Uterus (tissue), 4 donors: ENCODE results near the gene PLEKHG2. TPM values are rescaled to one million over a fixed set of nuclear protein-coding genes. Genes with fewer than 3 reads are reported as not detected.

ENCODE experiments used
- DNase-seq, 2 donors: peaks; one replicate each; pipeline ENCODE4 v3.0.0-alpha.2; 2019 to 2020
- H3K27ac ChIP-seq, 2 donors: fragments of 200-600 bp; sonication (generic); 1 replicate in 1 of 2; 2 replicates in 1 of 2; pipeline ENCODE4 v1.5.1; 2016 to 2018
- H3K27me3 ChIP-seq, 2 donors: fragments of 200-600 bp; sonication (generic); one replicate each; pipeline ENCODE4 v1.5.1; 2018 to 2019; ENCODE audit warnings: control low read depth in 1 of 2
- H3K36me3 ChIP-seq, 2 donors: fragments of 200-600 bp; sonication (generic); one replicate each; pipeline ENCODE4 v1.5.1; 2019; ENCODE audit warnings: control low read depth in 1 of 2
- H3K4me1 ChIP-seq, 2 donors: fragments of 200-600 bp; sonication (generic); one replicate each; pipeline ENCODE4 v1.5.1; 2018 to 2019; ENCODE audit warnings: control low read depth in 1 of 2
- H3K4me3 ChIP-seq, 2 donors: fragments of 200-600 bp; sonication (generic); 1 replicate in 1 of 2; 2 replicates in 1 of 2; pipeline ENCODE4 v1.5.1; 2018 to 2019; ENCODE audit warnings: mild to moderate bottlenecking in 1 of 2
- H3K9me3 ChIP-seq, 2 donors: fragments of 200-600 bp; sonication (generic); one replicate each; pipeline ENCODE4 v1.5.1; 2019; ENCODE audit warnings: control low read depth in 1 of 2
- POLR2A ChIP-seq, 2 donors: fragments of 450-650 bp; IDR thresholded peaks; one replicate each; pipeline ENCODE4 v1.6.1; 2016; ENCODE audit warnings: antibody characterized with exemption in 2 of 2, mild to moderate bottlenecking in 1 of 2, moderate library complexity in 1 of 2
- intact Hi-C: fragments of 100-400 bp; cut with DNase I; formaldehyde crosslinking; loops from one replicate; pipeline ENCODE4 v1.15.1; 2023; ENCODE audit warnings: low total_unique reads
- total RNA-seq, 4 donors: library from RNA; depleted of rRNA in 3 of 4; stranded (reverse); fragments of >200 nt in 3 of 4; gene quantifications; one replicate each; pipeline versions ENCODE4 v1.1.0 to v1.2.4, GENCODE V29; 2014 to 2023
- TF ChIP-seq, protein P1 (sequence below), 4 experiments: fragments of 200-600 bp in 2 of 4; fragments of 450-650 bp in 2 of 4; sonication (generic) in 2 of 4; IDR thresholded peaks; one replicate each; pipeline ENCODE4 v1.5.1; 2016 to 2019; ENCODE audit warnings: antibody characterized with exemption in 4 of 4, mild to moderate bottlenecking in 2 of 4, moderate library complexity in 1 of 4
- donor health status: DM: yes; HTN: yes; CAD: no.

Gene PLEKHG2
- total RNA-seq, 4 donors from 2014 or later: 5.1 to 120 (median 21.6) TPM

DNA sequence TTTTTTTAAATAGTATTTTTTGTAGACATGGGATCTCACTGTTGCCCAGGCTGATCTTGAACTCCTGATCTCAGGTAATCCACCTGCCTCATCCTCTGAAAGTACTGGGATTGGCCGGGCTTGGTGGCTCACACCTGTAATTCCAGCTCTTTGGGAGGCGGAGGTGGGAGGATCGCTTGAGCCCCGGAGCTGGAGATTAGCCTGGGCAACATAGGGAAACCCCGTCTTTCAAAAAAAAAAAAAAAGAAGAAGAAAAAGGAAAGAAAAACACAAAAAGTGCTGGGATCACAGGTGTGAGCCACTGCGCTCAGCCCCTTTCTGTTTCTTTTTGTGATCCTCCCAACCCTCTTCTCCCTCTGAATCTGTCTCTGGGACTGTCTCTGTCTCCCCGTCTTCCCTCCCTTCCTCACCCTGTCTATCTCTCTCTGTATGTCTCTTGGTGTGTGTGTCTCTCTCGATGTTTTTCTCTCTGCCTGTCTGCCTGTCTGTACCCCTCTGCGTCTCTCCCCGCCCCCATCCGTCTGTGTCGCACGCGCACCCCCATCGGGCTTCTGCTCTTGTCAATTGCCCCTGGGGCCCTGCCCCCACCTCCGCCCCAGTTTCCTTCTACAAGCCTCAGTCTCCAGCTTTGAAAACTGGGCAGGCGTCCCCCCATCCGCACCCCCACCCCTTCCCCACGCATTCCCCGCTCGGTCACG, 6.4 kb upstream of the PLEKHG2 start:
- H3K36me3 ChIP-seq: no peaks in the 10 kb centered on the region
- H3K27ac ChIP-seq: peak overlapping the region; percentile 99 to 100
- peaks cover 9 to 12% of the 10 kb centered on the region in 2 donors for H3K4me1 ChIP-seq
- DNase-seq: no peak
- no peaks in the 10 kb centered on the region for H3K9me3 ChIP-seq
- intact Hi-C loops: no loop called here
- H3K27me3 ChIP-seq: no peaks in the 10 kb centered on the region
- H3K4me3 ChIP-seq: peak overlapping the region; percentile 83 to 98
- TF ChIP-seq, protein P1, sequence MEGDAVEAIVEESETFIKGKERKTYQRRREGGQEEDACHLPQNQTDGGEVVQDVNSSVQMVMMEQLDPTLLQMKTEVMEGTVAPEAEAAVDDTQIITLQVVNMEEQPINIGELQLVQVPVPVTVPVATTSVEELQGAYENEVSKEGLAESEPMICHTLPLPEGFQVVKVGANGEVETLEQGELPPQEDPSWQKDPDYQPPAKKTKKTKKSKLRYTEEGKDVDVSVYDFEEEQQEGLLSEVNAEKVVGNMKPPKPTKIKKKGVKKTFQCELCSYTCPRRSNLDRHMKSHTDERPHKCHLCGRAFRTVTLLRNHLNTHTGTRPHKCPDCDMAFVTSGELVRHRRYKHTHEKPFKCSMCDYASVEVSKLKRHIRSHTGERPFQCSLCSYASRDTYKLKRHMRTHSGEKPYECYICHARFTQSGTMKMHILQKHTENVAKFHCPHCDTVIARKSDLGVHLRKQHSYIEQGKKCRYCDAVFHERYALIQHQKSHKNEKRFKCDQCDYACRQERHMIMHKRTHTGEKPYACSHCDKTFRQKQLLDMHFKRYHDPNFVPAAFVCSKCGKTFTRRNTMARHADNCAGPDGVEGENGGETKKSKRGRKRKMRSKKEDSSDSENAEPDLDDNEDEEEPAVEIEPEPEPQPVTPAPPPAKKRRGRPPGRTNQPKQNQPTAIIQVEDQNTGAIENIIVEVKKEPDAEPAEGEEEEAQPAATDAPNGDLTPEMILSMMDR (IDR thresholded peaks at IDR 0.05): no peak
- TF ChIP-seq POLR2A (IDR thresholded peaks at IDR 0.05): no peak

DNA sequence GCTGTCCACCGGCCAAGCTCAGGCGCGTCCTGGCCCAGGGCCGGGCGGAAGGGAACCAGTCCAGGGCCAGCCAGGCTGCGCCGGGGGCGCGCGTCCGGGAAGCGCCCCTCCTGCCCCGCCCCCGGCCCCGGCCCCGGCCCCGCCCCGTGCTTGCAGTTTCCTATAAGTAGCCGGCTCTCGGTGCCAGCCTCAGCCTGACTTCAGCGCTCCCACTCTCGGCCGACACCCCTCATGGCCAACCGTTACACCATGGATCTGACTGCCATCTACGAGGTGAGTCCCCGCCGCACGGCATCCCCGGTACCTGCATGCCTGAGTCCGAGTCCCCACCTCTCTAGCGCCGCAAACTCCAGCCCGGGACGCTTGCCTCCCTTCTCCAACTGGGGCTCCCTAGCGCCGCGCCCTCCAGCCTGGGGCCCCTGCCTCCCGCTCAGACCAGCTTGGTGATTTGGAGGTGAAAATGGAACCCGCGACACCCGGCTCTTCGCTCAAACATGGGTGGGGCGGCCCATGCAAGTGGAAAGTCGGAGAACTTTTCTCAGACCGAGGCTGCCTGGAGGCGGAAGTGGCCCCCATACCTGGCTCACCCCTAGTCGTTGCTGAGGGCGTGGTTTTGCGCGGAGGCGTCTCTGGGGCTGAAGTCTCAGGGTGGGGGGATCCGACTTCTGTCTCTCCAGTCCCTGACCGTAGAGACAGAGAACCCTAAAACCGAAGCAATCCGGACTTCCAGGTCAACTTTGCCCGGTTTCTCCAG, 5.6 kb upstream of the PLEKHG2 start, which contains the start of gene ZFP36:
Gene ZFP36, plus strand, starts transcription at position 192 of the 754 bp plus-strand sequence. Its CDS starts 58 bp downstream, at position 250.
- H3K4me1 ChIP-seq: peaks cover 5 to 12% of the 10 kb centered on the region in 2 donors
- peak within 1 kb of the TSS; percentile 99 to 100 for H3K27ac ChIP-seq
- peak within 1 kb of the TSS; percentile 83 to 98 for H3K4me3 ChIP-seq
- TF ChIP-seq, protein P1 (IDR thresholded peaks at IDR 0.05): peak in 1 of 4 experiments; percentile 16
- TF ChIP-seq POLR2A (IDR thresholded peaks at IDR 0.05): peak; percentile 94 to 98
- intact Hi-C loops: no loop called here
- H3K9me3 ChIP-seq: no peaks in the 10 kb centered on the region
- no peaks in the 10 kb centered on the region for H3K36me3 ChIP-seq
- no peaks in the 10 kb centered on the region for H3K27me3 ChIP-seq
- DNase-seq: peak; percentile 94

DNA sequence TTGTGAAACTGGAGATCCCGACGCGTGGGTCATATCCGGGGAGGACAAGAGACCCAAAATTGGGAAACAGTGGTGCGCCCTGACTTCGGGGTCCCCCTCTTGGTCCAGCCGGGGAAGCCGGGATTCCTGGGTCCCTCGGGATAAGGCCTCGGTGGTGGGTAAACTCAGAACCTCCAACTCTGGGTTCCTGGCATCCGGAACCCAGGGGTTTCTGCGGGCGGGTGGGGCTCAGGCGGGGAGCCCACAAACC, 5.1 kb upstream of the PLEKHG2 start:
- H3K4me1 ChIP-seq: peaks cover under 1 to 10% of the 10 kb centered on the region in 2 donors

DNA sequence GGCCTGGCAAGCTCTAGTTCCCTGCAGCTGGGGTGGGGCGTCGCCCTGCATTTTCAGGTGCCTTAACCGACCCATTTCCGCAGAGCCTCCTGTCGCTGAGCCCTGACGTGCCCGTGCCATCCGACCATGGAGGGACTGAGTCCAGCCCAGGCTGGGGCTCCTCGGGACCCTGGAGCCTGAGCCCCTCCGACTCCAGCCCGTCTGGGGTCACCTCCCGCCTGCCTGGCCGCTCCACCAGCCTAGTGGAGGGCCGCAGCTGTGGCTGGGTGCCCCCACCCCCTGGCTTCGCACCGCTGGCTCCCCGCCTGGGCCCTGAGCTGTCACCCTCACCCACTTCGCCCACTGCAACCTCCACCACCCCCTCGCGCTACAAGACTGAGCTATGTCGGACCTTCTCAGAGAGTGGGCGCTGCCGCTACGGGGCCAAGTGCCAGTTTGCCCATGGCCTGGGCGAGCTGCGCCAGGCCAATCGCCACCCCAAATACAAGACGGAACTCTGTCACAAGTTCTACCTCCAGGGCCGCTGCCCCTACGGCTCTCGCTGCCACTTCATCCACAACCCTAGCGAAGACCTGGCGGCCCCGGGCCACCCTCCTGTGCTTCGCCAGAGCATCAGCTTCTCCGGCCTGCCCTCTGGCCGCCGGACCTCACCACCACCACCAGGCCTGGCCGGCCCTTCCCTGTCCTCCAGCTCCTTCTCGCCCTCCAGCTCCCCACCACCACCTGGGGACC, 4.6 kb upstream of the PLEKHG2 start:
- Histone ChIP-seq H3K36me3 (no peaks in the 10 kb centered on the region), H3K4me1 (peaks cover 0 to 9% of the 10 kb centered on the region in 2 donors), H3K27ac (peak overlapping the region; percentile 99 to 100), H3K4me3 (peak overlapping the region; percentile 83 to 98), H3K27me3 (no peaks in the 10 kb centered on the region), H3K9me3 (no peaks in the 10 kb centered on the region)
- intact Hi-C loops: no loop called here
- no peak for TF ChIP-seq POLR2A (IDR thresholded peaks at IDR 0.05)
- TF ChIP-seq, protein P1 (IDR thresholded peaks at IDR 0.05): no peak
- peak; percentile 50 to 64 for DNase-seq

More for the DNA sequence above, 5.1 kb upstream of the PLEKHG2 start:
- Histone ChIP-seq H3K9me3 (no peaks in the 10 kb centered on the region), H3K36me3 (no peaks in the 10 kb centered on the region), H3K27ac (peak overlapping the region; percentile 99 to 100), H3K27me3 (no peaks in the 10 kb centered on the region), H3K4me3 (peak overlapping the region; percentile 83 to 98)
- no peak for TF ChIP-seq POLR2A (IDR thresholded peaks at IDR 0.05)
- TF ChIP-seq, protein P1 (IDR thresholded peaks at IDR 0.05): no peak
- intact Hi-C loops: no loop called here
- DNase-seq: no peak
